Stimulated activated CD8-positive, alpha-beta memory T cell treated with anti-CD3 and anti-CD28 coated beads, Interleukin-4, amount 100 ng/mL, for 4 hours (primary cell): ENCODE data around the gene PPP1R12B.
"Not testable (repeated sequence)": the region's sequence is repeated elsewhere in the genome, so short reads cannot be mapped to it uniquely, and the experiment has no call there.

Source experiments
- DNase-seq, 2 donors: peaks; one replicate each; pipeline ENCODE4 v3.0.0-alpha.2; 2020; ENCODE audit warnings: low read depth in 2 of 2, low spot score in 1 of 2

Gene PPP1R12B

GRCh38 chr1:202521886-202522285 lies 173.4 kb downstream of the PPP1R12B start:
- DNase-seq: no peak

GRCh38 chr1:202526056-202526455 lies 177.6 kb downstream of the PPP1R12B start:
- DNase-seq: not testable (repeated sequence)

- DNase-seq: not testable (repeated sequence)
Measured at GRCh38 chr1:202528096-202528722, 179.7 kb downstream of the PPP1R12B start.

- DNase-seq: not testable (repeated sequence)
Measured at GRCh38 chr1:202530686-202531085, 182.2 kb downstream of the PPP1R12B start.

GRCh38 chr1:202531472-202531811 lies 182.9 kb downstream of the PPP1R12B start:
- no peak for DNase-seq

GRCh38 chr1:202531812-202532616 lies 183.5 kb downstream of the PPP1R12B start:
- not testable (repeated sequence) for DNase-seq

GRCh38 chr1:202539166-202539574 lies 190.7 kb downstream of the PPP1R12B start:
- DNase-seq: not testable (repeated sequence)

GRCh38 chr1:202539583-202539982 lies 191.1 kb downstream of the PPP1R12B start:
- not testable (repeated sequence) for DNase-seq

GRCh38 chr1:202540014-202540413 lies 191.5 kb downstream of the PPP1R12B start:
- DNase-seq: no peak

GRCh38 chr1:202540448-202540847 lies 191.9 kb downstream of the PPP1R12B start:
- DNase-seq: no peak

GRCh38 chr1:202540858-202541257 lies 192.4 kb downstream of the PPP1R12B start:
- not testable (repeated sequence) for DNase-seq

GRCh38 chr1:202542415-202542814 lies 193.9 kb downstream of the PPP1R12B start:
- DNase-seq: not testable (repeated sequence)

- DNase-seq: not testable (repeated sequence)
Measured at GRCh38 chr1:202543537-202543936, 195.0 kb downstream of the PPP1R12B start.

- not testable (repeated sequence) for DNase-seq
Measured at GRCh38 chr1:202544766-202545449, 196.4 kb downstream of the PPP1R12B start.

- DNase-seq: not testable (repeated sequence)
Measured at GRCh38 chr1:202545647-202546303, 197.3 kb downstream of the PPP1R12B start.

GRCh38 chr1:202546377-202546776 lies 197.9 kb downstream of the PPP1R12B start:
- not testable (repeated sequence) for DNase-seq

- DNase-seq: not testable (repeated sequence)
Measured at GRCh38 chr1:202546796-202547195, 198.3 kb downstream of the PPP1R12B start.

GRCh38 chr1:202547215-202547614 lies 198.7 kb downstream of the PPP1R12B start:
- DNase-seq: no peak

GRCh38 chr1:202550088-202550487 lies 201.6 kb downstream of the PPP1R12B start:
- DNase-seq: not testable (repeated sequence)

GRCh38 chr1:202551683-202552082 lies 203.2 kb downstream of the PPP1R12B start:
- DNase-seq: no peak

- DNase-seq: not testable (repeated sequence)
Measured at GRCh38 chr1:202552615-202553014, 204.1 kb downstream of the PPP1R12B start.
